HAP-1 (cell line): ENCODE measurements around the gene TMEM223.
A peak's percentile ranks its signal among the peaks of the same experiment; 100 is the strongest.

Experiments
- DNase-seq, 2 experiments: peaks; one replicate each; pipeline ENCODE4 v3.0.0-alpha.2; 2016 to 2020; ENCODE audit warnings: low spot score in 2 of 2
- H3K27me3 ChIP-seq: fragments of 250-450 bp; sonication (Bioruptor Pico); 2 replicates; pipeline ENCODE4 v1.5.1; 2020; ENCODE audit warnings: low read depth, mild to moderate bottlenecking, moderate library complexity
- H3K36me3 ChIP-seq: fragments of 250-450 bp; sonication (Bioruptor Pico); replicated peaks from 2 replicates; pipeline ENCODE4 v1.5.1; 2020; ENCODE audit warnings: mild to moderate bottlenecking
- H3K4me1 ChIP-seq: fragments of 250-450 bp; sonication (Bioruptor Pico); 2 replicates; pipeline ENCODE4 v1.5.1; 2020; ENCODE audit warnings: mild to moderate bottlenecking
- H3K4me3 ChIP-seq: fragments of 250-450 bp; sonication (Bioruptor Pico); 2 replicates; pipeline ENCODE4 v1.5.1; 2020; ENCODE audit warnings: mild to moderate bottlenecking, moderate library complexity
- H3K9me3 ChIP-seq: fragments of 250-450 bp; sonication (Bioruptor Pico); 2 replicates; pipeline ENCODE4 v1.5.1; 2020; ENCODE audit warnings: mild to moderate bottlenecking, moderate library complexity
- in situ Hi-C: fragments of 300-500 bp; cut with MboI; formaldehyde crosslinking; loops from 3 replicates; pipeline ENCODE4 v1.14.3; 2020; ENCODE audit warnings: low sequenced_read_pairs, inconsistent platforms, mixed read lengths

Gene TMEM223

DNA sequence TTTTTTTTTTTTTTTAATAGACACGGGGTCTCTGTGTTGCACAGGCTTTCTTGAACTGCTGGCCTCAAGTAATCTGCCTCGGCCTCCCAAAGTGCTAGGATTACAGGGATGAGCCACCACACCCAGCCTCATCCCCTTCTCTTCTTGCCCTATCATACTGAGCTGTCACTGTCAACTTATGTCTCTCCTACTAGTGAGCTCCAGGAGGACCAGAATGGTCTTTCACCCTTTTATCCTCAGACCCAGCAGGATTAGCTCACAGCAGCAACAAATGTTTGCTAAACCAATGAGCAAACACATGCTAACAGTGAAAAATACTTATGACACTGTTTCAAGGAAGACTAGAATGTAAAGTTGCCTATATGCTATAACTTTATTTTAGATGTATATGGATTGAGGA, 19.9 kb upstream of the TMEM223 start:
- H3K9me3 ChIP-seq, result no peaks in the 10 kb centered on the region
- H3K27me3 ChIP-seq, result no peaks in the 10 kb centered on the region
- no peaks in the 10 kb centered on the region for H3K4me1 ChIP-seq
- H3K36me3 ChIP-seq, result no peaks in the 10 kb centered on the region; the same call in 1 of the 2 replicates
- no peak overlapping the region for H3K4me3 ChIP-seq
- in situ Hi-C loops, result no loop called here
- no peak for DNase-seq

DNA sequence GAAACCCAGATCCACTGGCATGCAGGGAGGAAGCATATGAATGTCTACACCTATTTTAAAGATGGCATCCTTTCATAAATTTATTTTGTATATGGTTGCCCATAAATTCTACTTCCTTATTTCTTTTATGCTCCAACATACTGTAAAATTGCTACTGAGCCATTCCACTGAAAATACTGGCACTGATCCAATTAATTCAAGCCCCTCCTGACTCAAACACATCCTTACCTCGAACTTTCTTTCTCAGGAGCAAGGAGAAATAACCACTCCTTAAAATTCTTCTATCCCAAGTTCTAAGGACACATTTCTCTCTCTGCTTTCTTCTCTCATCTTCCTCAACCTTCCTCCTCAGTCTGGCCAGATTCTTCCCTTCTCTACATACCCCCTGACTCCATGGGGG, 18.9 kb upstream of the TMEM223 start:
- DNase-seq, result no peak
- Histone ChIP-seq H3K4me1 (peaks cover 4% of the 10 kb centered on the region), H3K9me3 (no peaks in the 10 kb centered on the region), H3K36me3 (no peaks in the 10 kb centered on the region; the same call in 1 of the 2 replicates), H3K4me3 (no peak overlapping the region), H3K27me3 (no peaks in the 10 kb centered on the region)
- in situ Hi-C loops, result no loop called here

DNA sequence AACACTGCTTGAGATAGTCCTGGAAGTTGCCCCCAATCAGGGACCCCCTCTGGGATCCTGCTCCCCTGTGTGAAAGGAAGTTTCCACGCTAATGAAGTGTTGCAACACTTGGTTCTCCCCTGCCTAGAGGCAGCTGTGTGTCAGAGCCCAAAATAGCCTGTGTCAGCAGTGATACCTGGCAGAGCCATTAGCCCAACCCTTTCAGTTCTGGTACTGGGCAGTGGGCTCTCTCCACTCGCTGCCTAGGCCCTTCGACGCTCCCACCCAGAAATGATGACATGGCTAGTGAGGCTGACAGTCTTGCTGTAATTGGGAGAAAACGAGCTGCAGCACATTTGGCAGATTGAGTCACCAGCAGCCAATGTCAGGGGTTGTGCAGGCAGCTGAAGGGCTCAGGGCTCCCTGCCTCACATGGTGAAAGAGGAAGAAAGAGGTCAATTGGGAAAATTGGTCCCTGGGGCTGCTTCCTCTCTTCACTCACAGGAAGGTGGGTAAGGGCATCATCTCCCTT, 14.9 kb upstream of the TMEM223 start:
- Histone ChIP-seq H3K4me3 (no peak overlapping the region), H3K27me3 (no peaks in the 10 kb centered on the region), H3K36me3 (peaks cover 21% of the 10 kb centered on the region), H3K4me1 (peaks cover 4% of the 10 kb centered on the region), H3K9me3 (no peaks in the 10 kb centered on the region)
- in situ Hi-C loops, result no loop called here
- no peak for DNase-seq

DNA sequence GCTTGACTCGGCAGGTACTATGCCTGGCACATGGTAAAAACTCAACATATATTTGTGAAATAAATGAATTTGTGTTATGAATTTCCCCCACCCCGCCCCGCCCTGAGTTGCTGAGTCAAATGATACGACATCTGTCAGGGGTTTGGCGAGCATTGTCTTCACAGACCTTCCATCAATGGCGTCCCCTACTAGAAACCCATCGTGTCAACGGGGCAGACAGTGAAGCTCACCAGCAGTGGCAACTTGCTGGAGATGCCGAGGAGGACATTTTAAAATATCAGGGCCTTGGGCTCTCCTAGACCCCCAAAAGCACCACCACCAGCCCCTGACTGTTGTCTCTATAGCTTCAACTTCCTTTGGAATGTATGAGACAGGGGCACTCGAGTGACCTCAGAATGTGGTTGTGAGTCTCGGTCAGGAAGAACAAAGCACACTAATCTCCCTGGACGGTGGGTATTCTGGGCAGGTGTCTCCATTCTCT, 14.2 kb upstream of the TMEM223 start:
- H3K27me3 ChIP-seq, result no peaks in the 10 kb centered on the region
- in situ Hi-C loops, result no loop called here
- DNase-seq, result peak in 1 of 2 experiments; percentile 29
- H3K4me1 ChIP-seq, result peaks cover 4% of the 10 kb centered on the region
- H3K9me3 ChIP-seq, result no peaks in the 10 kb centered on the region
- peak overlapping the region; percentile 68 for H3K4me3 ChIP-seq
- peaks cover 28% of the 10 kb centered on the region for H3K36me3 ChIP-seq

DNA sequence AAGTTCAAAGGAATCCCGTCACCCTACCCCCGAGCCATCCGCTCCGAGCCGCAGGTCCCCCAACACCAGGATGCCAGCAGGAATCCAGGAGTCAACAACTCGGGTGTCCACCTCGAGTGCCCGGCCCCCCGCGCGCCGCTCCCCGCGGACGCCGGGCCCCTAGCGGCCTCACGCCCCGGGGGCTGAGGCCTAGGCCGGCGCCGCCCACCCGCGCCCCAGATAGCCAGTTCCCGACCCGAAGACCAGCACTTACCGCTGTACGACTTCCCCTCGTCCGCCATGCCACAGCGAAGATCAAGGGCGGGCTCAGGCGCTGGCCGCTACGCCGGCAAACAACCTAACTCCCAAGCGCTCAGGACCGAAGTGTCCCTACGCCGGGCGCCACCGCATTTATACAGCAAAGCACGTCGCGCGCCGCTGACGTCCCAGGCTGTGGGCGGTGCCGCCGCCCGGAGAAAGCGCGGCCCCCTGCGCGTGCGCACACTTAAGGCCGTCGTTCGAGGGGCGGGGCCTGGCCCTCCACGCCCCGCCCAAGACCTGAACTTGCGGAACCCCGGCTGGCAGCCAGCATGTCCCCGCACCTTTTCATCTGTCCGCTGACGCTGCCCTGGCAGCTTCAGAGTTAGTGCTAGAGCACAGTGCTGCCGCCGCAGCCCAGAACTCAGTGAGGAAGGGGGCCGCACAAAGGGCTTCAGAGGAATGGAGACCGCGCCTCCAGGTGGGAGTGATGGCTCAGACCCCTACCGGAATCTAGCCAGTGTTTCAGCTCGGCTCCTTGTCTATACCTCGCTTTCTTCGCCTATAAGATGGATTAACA, 13.5 kb upstream of the TMEM223 start, which contains the start of gene NXF1:
Gene NXF1, minus strand, starts transcription at position 365 of the 817 bp plus-strand sequence. Its CDS starts 84 bp downstream, at position 281.
- peak; percentile 89 to 95 for DNase-seq
- H3K27me3 ChIP-seq, result no peaks in the 10 kb centered on the region
- in situ Hi-C loops, result no loop called here
- H3K4me3 ChIP-seq, result peak within 1 kb of the TSS; percentile 68
- peaks cover 33% of the 10 kb centered on the region for H3K36me3 ChIP-seq
- no peaks in the 10 kb centered on the region for H3K9me3 ChIP-seq
- peaks cover 4% of the 10 kb centered on the region for H3K4me1 ChIP-seq

DNA sequence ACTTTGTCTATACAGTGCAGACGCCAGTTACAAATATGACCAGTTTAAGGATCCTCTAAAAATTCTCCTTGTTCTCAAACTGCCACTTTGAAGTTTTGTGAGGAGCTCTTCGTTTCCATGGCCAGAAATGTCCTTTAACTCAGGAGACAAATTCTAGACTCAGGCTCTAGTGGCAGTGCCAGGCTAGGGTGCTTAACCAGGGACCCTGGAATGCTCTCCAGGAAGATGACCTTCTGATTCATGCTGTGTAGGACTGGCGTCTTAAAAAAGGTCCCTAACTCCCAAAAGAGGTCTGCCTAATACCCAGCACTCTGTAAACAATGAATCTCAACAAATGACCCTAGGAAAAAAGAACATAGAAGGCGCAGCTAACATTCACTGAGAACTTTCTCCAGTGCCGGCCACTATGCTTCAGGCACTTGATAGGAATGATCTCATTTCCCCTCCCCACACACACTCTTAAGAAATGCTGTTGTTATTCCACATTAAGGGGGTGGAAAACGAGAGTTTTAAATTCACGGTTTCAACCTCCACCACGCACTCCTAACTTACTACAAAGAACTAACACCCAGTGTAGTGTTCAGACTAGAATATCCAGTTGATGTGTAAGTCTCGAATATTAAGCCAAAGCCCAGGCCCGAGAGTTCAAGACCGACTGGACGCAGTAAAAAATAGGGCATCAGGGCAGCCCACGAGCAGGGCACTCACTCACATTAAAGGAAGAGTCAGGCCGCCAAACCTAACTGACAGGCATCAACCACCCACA, 12.7 kb upstream of the TMEM223 start:
- Histone ChIP-seq H3K4me1 (peaks cover 4% of the 10 kb centered on the region), H3K36me3 (peaks cover 41% of the 10 kb centered on the region), H3K4me3 (peak overlapping the region; percentile 68), H3K9me3 (no peaks in the 10 kb centered on the region), H3K27me3 (no peaks in the 10 kb centered on the region)
- in situ Hi-C loops, result no loop called here
- DNase-seq, result no peak

DNA sequence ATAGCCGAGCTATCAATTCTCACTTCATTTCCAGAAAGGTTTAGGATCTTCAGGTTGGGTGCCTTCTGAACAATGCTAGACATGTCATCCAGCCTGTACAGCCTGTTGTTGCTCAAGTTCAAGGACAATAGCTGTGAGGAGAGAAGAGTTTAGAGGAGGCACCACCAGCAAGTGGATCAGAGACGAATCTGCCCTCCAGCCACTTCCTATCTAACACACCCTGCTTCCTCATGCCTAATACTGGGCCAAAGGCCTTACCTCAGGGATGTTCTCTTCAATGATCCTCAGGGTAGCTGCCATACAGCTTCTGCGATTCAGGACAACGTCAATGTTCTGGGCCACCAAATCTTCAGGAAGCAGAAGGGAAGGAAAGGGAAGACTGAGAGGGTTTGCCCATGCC, 9.3 kb upstream of the TMEM223 start:
- no peak for DNase-seq
- Histone ChIP-seq H3K27me3 (no peaks in the 10 kb centered on the region), H3K4me1 (peaks cover 3% of the 10 kb centered on the region), H3K4me3 (no peak overlapping the region), H3K36me3 (peaks cover 69% of the 10 kb centered on the region), H3K9me3 (no peaks in the 10 kb centered on the region)
- in situ Hi-C loops, result no loop called here

DNA sequence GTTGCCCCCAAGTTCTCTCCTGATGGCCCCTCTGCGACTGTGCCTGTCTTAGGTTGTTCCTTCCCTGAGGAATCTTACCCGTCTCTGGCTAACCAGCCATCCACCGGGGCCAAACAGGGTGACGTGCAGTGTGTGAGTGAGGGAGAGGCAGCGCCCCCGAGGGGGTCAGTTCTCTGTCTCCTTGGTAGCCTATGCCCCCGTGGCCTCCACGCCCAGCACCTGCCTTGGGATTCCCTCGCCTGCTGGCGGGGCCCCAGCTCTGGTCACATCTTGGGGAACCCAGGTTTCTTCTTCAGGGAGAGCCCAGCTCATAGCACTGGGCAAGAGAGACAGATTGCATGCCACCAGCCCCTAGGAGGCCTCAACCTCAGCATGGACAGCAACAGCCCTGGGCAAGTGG, 7.7 kb upstream of the TMEM223 start:
- DNase-seq, result no peak
- no peaks in the 10 kb centered on the region for H3K27me3 ChIP-seq
- no peaks in the 10 kb centered on the region for H3K9me3 ChIP-seq
- in situ Hi-C loops, result no loop called here
- peaks cover 85% of the 10 kb centered on the region for H3K36me3 ChIP-seq
- H3K4me3 ChIP-seq, result no peak overlapping the region
- no peaks in the 10 kb centered on the region for H3K4me1 ChIP-seq

DNA sequence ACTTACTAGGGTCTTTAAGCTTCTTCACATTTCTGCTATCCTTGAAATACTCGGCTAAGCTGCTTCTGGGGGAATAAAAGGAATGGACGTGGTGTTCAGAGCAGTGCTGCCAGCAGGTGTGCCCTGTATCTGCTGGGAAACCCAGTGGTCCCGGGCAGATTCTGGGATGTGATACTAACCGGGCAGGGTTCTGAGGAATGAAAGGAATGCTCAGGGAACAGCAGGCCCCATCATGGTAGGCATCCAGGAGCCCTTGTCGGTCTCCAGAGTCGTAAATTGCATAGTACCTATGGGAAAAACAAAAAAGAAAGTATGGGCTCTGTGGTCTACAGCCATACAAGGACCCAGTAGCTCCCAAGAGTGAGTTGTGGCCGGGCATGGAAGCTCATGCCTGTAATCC, 4.5 kb upstream of the TMEM223 start:
- Histone ChIP-seq H3K36me3 (peaks cover 83% of the 10 kb centered on the region), H3K4me3 (no peak overlapping the region), H3K9me3 (no peaks in the 10 kb centered on the region), H3K4me1 (no peaks in the 10 kb centered on the region), H3K27me3 (no peaks in the 10 kb centered on the region)
- in situ Hi-C loops, result no loop called here
- DNase-seq, result no peak

DNA sequence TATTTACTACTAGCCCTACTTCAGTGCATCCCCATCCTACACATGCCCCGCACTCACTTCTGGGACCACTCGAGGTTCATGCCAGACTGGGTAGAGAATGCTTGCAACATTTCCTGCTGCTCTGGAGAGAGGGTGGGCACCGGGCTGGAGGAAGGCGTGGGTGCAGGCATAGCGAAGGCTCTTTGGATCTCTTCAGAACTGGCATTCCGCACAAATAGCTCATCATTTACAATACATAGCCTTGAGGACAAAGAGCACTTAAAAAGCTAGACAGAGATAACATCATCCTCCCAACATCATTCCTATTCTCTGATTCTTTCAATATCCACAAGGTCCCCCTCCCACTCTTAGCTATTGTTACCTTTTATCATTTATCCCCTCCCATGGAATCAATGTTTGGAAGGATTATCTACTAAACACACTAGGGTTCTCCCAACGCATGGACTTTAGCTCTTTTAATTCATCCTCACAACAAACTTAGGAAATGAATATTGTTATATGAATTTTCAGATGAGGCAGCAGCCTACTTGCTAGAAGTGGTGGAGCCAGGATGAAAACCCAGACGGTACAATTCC, 2.5 kb upstream of the TMEM223 start:
- no peak for DNase-seq
- no peaks in the 10 kb centered on the region for H3K9me3 ChIP-seq
- in situ Hi-C loops, result no loop called here
- peaks cover 3% of the 10 kb centered on the region; the same call in 1 of the 2 replicates for H3K4me1 ChIP-seq
- H3K4me3 ChIP-seq, result no peak overlapping the region
- H3K36me3 ChIP-seq, result peaks cover 77% of the 10 kb centered on the region
- no peaks in the 10 kb centered on the region for H3K27me3 ChIP-seq

DNA sequence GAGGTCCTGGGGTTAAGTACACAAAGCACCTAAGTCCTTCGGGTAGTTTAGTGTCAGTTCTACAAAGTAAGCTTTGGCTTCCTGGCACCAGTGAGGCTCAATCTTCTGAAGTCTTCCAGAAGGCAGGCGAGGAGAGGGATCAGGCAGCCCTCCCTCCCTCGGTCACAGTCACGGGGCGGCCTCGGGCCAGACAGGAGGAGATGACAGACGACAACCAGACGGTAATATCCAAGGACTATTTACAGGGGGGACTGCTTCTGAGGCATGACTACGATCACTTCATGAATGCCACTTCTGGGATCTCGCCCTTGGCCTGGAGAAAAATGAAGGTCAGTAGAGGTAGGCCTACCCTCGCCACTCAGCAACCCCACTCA, 383 bp upstream of the TMEM223 start:
- Histone ChIP-seq H3K4me3 (peak overlapping the region; percentile 87), H3K4me1 (peaks cover 7% of the 10 kb centered on the region), H3K27me3 (no peaks in the 10 kb centered on the region), H3K9me3 (no peaks in the 10 kb centered on the region), H3K36me3 (peaks cover 70% of the 10 kb centered on the region)
- in situ Hi-C loops, result no loop called here
- DNase-seq, result no peak

DNA sequence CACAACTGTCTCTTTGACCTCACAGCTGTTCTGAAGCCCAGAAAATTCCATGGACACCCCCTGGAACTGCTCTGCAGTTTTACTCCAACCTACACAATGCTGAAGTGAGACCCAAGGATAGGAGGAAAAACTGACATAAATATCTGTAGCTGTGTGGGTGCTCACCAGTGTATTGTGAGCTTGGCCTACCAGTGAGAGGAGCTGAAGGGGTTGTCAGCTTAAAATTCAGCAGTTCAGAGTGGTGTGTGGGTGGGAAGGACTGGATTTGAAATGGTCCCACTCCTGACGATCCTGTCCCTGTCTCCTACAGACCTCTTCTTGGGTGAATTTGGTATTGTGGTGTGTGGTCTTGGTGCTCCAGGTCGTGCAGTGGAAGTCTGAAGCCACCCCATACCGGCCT, 2.2 kb downstream of the TMEM223 start:
- H3K4me1 ChIP-seq, result peaks cover 9% of the 10 kb centered on the region
- H3K27me3 ChIP-seq, result no peaks in the 10 kb centered on the region
- no peak for DNase-seq
- in situ Hi-C loops, result no loop called here
- no peaks in the 10 kb centered on the region for H3K9me3 ChIP-seq
- no peak overlapping the region for H3K4me3 ChIP-seq
- peaks cover 57% of the 10 kb centered on the region for H3K36me3 ChIP-seq

DNA sequence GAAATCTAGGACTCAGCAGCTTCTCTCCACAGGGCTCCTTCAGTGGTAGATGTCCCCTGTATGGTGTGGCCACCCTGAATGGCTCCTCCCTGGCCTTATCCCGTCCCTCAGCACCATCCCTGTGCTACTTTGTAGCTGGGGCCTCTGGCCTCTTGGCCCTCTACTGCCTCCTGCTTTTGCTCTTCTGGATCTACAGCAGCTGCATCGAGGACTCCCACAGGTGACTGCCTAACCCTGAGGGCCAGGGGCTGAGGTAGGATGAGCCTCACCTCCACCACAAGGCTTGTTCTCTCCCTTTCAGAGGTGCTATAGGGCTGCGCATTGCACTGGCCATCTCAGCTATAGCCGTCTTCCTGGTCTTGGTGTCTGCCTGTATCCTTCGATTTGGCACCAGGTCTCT, 2.8 kb downstream of the TMEM223 start:
- in situ Hi-C loops, result no loop called here
- H3K27me3 ChIP-seq, result no peaks in the 10 kb centered on the region
- peaks cover 52% of the 10 kb centered on the region for H3K36me3 ChIP-seq
- peaks cover 9% of the 10 kb centered on the region for H3K4me1 ChIP-seq
- H3K4me3 ChIP-seq, result no peak overlapping the region
- H3K9me3 ChIP-seq, result no peaks in the 10 kb centered on the region
- DNase-seq, result no peak
